Right ventricle myocardium inferior (tissue), 1 donor: ENCODE data around the gene TSPAN5. TPM values are rescaled to one million over a fixed set of nuclear protein-coding genes. Genes with fewer than 3 reads are reported as not detected.

ENCODE experiments used
- ATAC-seq: fragments of 200-7000 bp; cut with Tn5 transposase; one replicate; pipeline ENCODE4 v1.9.1; 2020; ENCODE audit warnings: mild to moderate bottlenecking, moderate library complexity
- DNase-seq: peaks from one replicate; pipeline ENCODE4 v3.0.0; 2021; ENCODE audit errors: missing footprints
- intact Hi-C: fragments of 100-400 bp; cut with DNase I; formaldehyde crosslinking; loops from one replicate; pipeline ENCODE4 v1.11.0; 2022
- total RNA-seq: library from RNA; stranded (reverse); fragmentation: NEBNext Ultra II Directional; extraction: Animal tissue kit (Norgen Biotek cat#: 25700); gene quantifications from one replicate; pipeline ENCODE4 v1.2.1, GENCODE V29; 2021
- donor health status: DM: no; HTN: yes; CAD: no; lungs with severe emphysema.

Gene TSPAN5
- total RNA-seq, 1 donor from 2014 or later, result 2.1 TPM

- ATAC-seq (peak; percentile 62), DNase-seq (no peak)
- intact Hi-C loops, result loop anchor here (2.0 kb wide), 1 partner anchor 29 kb away; no protein-coding TSS in a partner anchor
These were observed 30.7 kb downstream of the TSPAN5 start for GRCh38 chr4:98627531-98628257.

GRCh38 chr4:98626350-98626749, 32.1 kb downstream of the TSPAN5 start:
- intact Hi-C loops, result loop anchor here (2.0 kb wide), 1 partner anchor 30 kb away; no protein-coding TSS in a partner anchor
- DNase-seq (no peak), ATAC-seq (peak; percentile 31)

GRCh38 chr4:98625920-98626319, 32.5 kb downstream of the TSPAN5 start:
- intact Hi-C loops, result loop anchor here (2.0 kb wide), 1 partner anchor 31 kb away; no protein-coding TSS in a partner anchor
- ATAC-seq (no peak), DNase-seq (no peak)

GRCh38 chr4:98625399-98625798, 33.0 kb downstream of the TSPAN5 start:
- ATAC-seq (no peak), DNase-seq (no peak)
- intact Hi-C loops, result no loop called here

- ATAC-seq (no peak), DNase-seq (no peak)
- intact Hi-C loops, result no loop called here
These were observed 33.8 kb downstream of the TSPAN5 start for GRCh38 chr4:98624642-98625041.

- intact Hi-C loops, result no loop called here
These were observed 34.3 kb downstream of the TSPAN5 start for GRCh38 chr4:98624144-98624543.

GRCh38 chr4:98623126-98623802, 35.1 kb downstream of the TSPAN5 start:
- DNase-seq (no peak), ATAC-seq (no peak)
- intact Hi-C loops, result no loop called here

More at GRCh38 chr4:98624144-98624543, 34.3 kb downstream of the TSPAN5 start:
- ATAC-seq (no peak), DNase-seq (no peak)

GRCh38 chr4:98620087-98620784, 38.2 kb downstream of the TSPAN5 start:
- intact Hi-C loops, result no loop called here
- no peak for DNase-seq
- no peak for ATAC-seq

- no peak for DNase-seq
- intact Hi-C loops, result no loop called here
- no peak for ATAC-seq
These were observed 39.2 kb downstream of the TSPAN5 start for GRCh38 chr4:98619180-98619579.

GRCh38 chr4:98618680-98619079, 39.7 kb downstream of the TSPAN5 start:
- no peak for ATAC-seq
- intact Hi-C loops, result no loop called here
- DNase-seq, result no peak

- intact Hi-C loops, result no loop called here
- no peak for DNase-seq
- no peak for ATAC-seq
These were observed 40.9 kb downstream of the TSPAN5 start for GRCh38 chr4:98617358-98618047.

GRCh38 chr4:98615991-98616390, 42.4 kb downstream of the TSPAN5 start:
- no peak for DNase-seq
- ATAC-seq, result no peak
- intact Hi-C loops, result no loop called here

GRCh38 chr4:98614662-98615061, 43.7 kb downstream of the TSPAN5 start:
- DNase-seq (no peak), ATAC-seq (no peak)
- intact Hi-C loops, result no loop called here

GRCh38 chr4:98614094-98614493, 44.3 kb downstream of the TSPAN5 start:
- ATAC-seq, result no peak
- intact Hi-C loops, result no loop called here
- no peak for DNase-seq

- ATAC-seq (no peak), DNase-seq (no peak)
- intact Hi-C loops, result no loop called here
These were observed 44.8 kb downstream of the TSPAN5 start for GRCh38 chr4:98613453-98614075.

- intact Hi-C loops, result no loop called here
- ATAC-seq, result no peak
- DNase-seq, result no peak
These were observed 45.8 kb downstream of the TSPAN5 start for GRCh38 chr4:98612318-98613250.

- no peak for DNase-seq
- no peak for ATAC-seq
- intact Hi-C loops, result no loop called here
These were observed 46.6 kb downstream of the TSPAN5 start for GRCh38 chr4:98611677-98612317.
